HepG2 (cell line): ENCODE results near the gene DNAJA3. TPM values are rescaled to one million over a fixed set of nuclear protein-coding genes. Genes with fewer than 3 reads are reported as not detected.
A peak's percentile ranks its signal among the peaks of the same experiment; 100 is the strongest.

ENCODE experiments used
- DPF2 ChIP-seq: sonication (generic); formaldehyde crosslinking; IDR thresholded peaks from 2 replicates; pipeline ENCODE4 v1.4.0; 2020; ENCODE audit warnings: mild to moderate bottlenecking, low read depth, missing genetic modification reagents, borderline replicate concordance
- KLF16 ChIP-seq, 2 experiments: sonication (generic) in 1 of 2; formaldehyde crosslinking in 1 of 2; IDR thresholded peaks; 2 replicates each; pipeline versions ENCODE4 v1.6.1 to v1.8.0; 2016 to 2023; ENCODE audit warnings: missing genetic modification reagents in 2 of 2, missing compliant biosample characterization in 1 of 2
- MATR3 ChIP-seq: sonication (generic); formaldehyde crosslinking; IDR thresholded peaks from 2 replicates; pipeline ENCODE4 v1.4.0; 2020; ENCODE audit warnings: missing genetic modification reagents
- PCBP1 ChIP-seq: fragments of 200-400 bp; formaldehyde crosslinking; IDR thresholded peaks from 2 replicates; pipeline ENCODE4 v1.6.1; 2017; ENCODE audit warnings: mild to moderate bottlenecking, low read depth, low read length, borderline replicate concordance
- SMARCC2 ChIP-seq: fragments of 450-650 bp; IDR thresholded peaks from 2 replicates; pipeline ENCODE4 v1.6.1; 2017; ENCODE audit warnings: antibody characterized with exemption, mild to moderate bottlenecking
- YEATS2 ChIP-seq: sonication (generic); formaldehyde crosslinking; IDR thresholded peaks from 2 replicates; pipeline ENCODE4 v1.4.0; 2020; ENCODE audit warnings: missing genetic modification reagents, borderline replicate concordance
- ZBTB7B ChIP-seq: sonication (generic); formaldehyde crosslinking; IDR thresholded peaks from 2 replicates; pipeline ENCODE4 v1.4.0; 2020; ENCODE audit warnings: missing genetic modification reagents
- ZNF350 ChIP-seq: sonication (generic); formaldehyde crosslinking; IDR thresholded peaks from 2 replicates; pipeline ENCODE4 v1.4.0; 2020; ENCODE audit warnings: mild to moderate bottlenecking, low read depth, missing genetic modification reagents, borderline replicate concordance
- ZNF564 ChIP-seq: sonication (generic); formaldehyde crosslinking; IDR thresholded peaks from 2 replicates; pipeline ENCODE4 v1.8.1; 2023; ENCODE audit warnings: mild to moderate bottlenecking, missing genetic modification reagents
- ZNF589 ChIP-seq: sonication (generic); formaldehyde crosslinking; conservative IDR thresholded peaks from 2 replicates; pipeline ENCODE4 v1.8.0; 2022; ENCODE audit warnings: mild to moderate bottlenecking, moderate library complexity, missing genetic modification reagents
- ZSCAN21 ChIP-seq: sonication (generic); formaldehyde crosslinking; IDR thresholded peaks from 2 replicates; pipeline ENCODE4 v1.8.0; 2022; ENCODE audit warnings: mild to moderate bottlenecking, missing genetic modification reagents, moderate library complexity, borderline replicate concordance
- ZSCAN30 ChIP-seq: sonication (generic); formaldehyde crosslinking; IDR thresholded peaks from 2 replicates; pipeline ENCODE4 v1.5.0; 2020; ENCODE audit warnings: mild to moderate bottlenecking, missing genetic modification reagents
- ZSCAN31 ChIP-seq: sonication (generic); formaldehyde crosslinking; IDR thresholded peaks from 2 replicates; pipeline ENCODE4 v1.5.0; 2020; ENCODE audit warnings: low read depth, mild to moderate bottlenecking, missing genetic modification reagents
- polyA plus RNA-seq, 8 experiments: library from polyadenylated mRNA; depleted of rRNA in 3 of 8; stranded (reverse) in 7 of 8; unstranded in 1 of 8; fragments of >200 nt; fragmentation: Illumina TruSeq in 4 of 8; extraction: Trizol in 4 of 8; gene quantifications; 2 replicates each; pipeline versions ENCODE4 v1.2.1 to v1.2.3, GENCODE V29; 2011 to 2016; ENCODE audit warnings: low read depth in 4 of 8, missing spikeins in 1 of 8, mixed read lengths in 1 of 8; ENCODE audit not compliant: insufficient read depth in 1 of 8
- total RNA-seq, 5 experiments: library from RNA; depleted of rRNA; stranded (reverse); fragments of >200 nt; fragmentation: Illumina TruSeq; extraction: Trizol; gene quantifications; 2 replicates each; pipeline ENCODE4 v1.2.3, GENCODE V29; 2016; ENCODE audit warnings: low read depth in 1 of 5
- TF ChIP-seq, protein P1 (sequence below): sonication (generic); formaldehyde crosslinking; IDR thresholded peaks from 2 replicates; pipeline ENCODE4 v1.5.0; 2020; ENCODE audit warnings: mild to moderate bottlenecking, missing genetic modification reagents
- TF ChIP-seq, protein P2 (sequence below): IDR thresholded peaks from 2 replicates; pipeline ENCODE4 v1.6.1; 2016; ENCODE audit warnings: low read depth, missing genetic modification reagents, missing compliant biosample characterization
- TF ChIP-seq, protein P3 (sequence below): sonication (generic); formaldehyde crosslinking; IDR thresholded peaks from 2 replicates; pipeline ENCODE4 v1.4.0; 2020; ENCODE audit warnings: missing genetic modification reagents
- TF ChIP-seq, protein P4 (sequence below): sonication (generic); formaldehyde crosslinking; IDR thresholded peaks from 2 replicates; pipeline ENCODE4 v1.4.0; 2020; ENCODE audit warnings: missing genetic modification reagents, borderline replicate concordance

Gene DNAJA3
- total and polyA plus RNA-seq, 2 of the 13 experiments (the other 11 are each of a cell fraction or from before 2014, with no cell fraction given) = 77.0 to 83.3 TPM

DNA sequence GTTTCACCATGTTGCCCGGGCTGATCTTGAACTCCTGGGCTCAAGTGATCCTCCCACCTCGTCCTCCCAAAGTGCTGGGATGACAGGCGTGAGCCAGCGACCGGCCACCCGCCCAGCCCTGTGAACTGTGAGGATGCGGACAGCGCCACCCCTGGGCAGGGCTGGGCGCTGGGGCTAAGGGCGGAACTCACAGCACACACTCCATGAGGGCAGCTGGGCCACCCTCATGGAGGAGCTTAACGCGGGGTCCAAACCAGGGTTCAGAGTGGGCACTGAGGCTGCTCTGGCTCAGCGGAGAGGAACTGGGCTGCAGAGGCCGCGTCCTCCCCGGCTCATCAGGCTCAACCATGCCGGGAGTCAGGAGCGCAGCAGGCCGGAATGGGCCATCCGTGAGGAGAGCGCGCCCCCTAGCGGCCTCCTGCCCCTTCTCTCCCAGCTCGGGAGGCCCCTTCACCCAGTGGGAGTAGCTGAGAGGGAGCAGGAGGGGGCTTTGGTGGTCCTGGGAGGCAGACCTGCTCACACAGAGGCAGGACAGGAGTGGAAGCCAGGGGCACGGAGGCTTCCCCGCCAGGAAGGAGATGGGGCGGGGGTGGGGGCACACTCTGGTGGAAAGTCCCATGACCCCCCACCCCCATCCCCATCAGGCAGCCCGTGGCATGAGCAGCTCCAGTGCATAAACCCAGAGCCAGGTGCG, 23.1 kb upstream of the DNAJA3 start (continued):
- TF ChIP-seq ZNF350 (0 out of 2 replicates have a peak, but pooled peaks have one; percentile 44), ZBTB7B (CRISPR knock-in tag) (no peak), YEATS2 (peak; percentile 45; the same call in 1 of the 2 replicates), KLF16 (CRISPR knock-in tag; IDR thresholded peaks at IDR 0.05) (no peak), ZSCAN30 (CRISPR knock-in tag) (no peak), DPF2 (CRISPR knock-in tag) (no peak), MATR3 (CRISPR knock-in tag) (no peak), ZSCAN21 (CRISPR knock-in tag) (no peak), ZSCAN31 (CRISPR knock-in tag) (no peak), SMARCC2 (no peak), ZNF589 (CRISPR knock-in tag) (no peak), ZNF564 (CRISPR knock-in tag) (no peak), PCBP1 (0 out of 2 replicates have a peak, but pooled peaks have one; percentile 62)
- TF ChIP-seq, protein P1, sequence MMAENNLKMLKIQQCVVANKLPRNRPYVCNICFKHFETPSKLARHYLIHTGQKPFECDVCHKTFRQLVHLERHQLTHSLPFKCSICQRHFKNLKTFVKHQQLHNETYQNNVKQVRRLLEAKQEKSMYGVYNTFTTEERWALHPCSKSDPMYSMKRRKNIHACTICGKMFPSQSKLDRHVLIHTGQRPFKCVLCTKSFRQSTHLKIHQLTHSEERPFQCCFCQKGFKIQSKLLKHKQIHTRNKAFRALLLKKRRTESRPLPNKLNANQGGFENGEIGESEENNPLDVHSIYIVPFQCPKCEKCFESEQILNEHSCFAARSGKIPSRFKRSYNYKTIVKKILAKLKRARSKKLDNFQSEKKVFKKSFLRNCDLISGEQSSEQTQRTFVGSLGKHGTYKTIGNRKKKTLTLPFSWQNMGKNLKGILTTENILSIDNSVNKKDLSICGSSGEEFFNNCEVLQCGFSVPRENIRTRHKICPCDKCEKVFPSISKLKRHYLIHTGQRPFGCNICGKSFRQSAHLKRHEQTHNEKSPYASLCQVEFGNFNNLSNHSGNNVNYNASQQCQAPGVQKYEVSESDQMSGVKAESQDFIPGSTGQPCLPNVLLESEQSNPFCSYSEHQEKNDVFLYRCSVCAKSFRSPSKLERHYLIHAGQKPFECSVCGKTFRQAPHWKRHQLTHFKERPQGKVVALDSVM (CRISPR knock-in tag) = no peak
- TF ChIP-seq, protein P2, sequence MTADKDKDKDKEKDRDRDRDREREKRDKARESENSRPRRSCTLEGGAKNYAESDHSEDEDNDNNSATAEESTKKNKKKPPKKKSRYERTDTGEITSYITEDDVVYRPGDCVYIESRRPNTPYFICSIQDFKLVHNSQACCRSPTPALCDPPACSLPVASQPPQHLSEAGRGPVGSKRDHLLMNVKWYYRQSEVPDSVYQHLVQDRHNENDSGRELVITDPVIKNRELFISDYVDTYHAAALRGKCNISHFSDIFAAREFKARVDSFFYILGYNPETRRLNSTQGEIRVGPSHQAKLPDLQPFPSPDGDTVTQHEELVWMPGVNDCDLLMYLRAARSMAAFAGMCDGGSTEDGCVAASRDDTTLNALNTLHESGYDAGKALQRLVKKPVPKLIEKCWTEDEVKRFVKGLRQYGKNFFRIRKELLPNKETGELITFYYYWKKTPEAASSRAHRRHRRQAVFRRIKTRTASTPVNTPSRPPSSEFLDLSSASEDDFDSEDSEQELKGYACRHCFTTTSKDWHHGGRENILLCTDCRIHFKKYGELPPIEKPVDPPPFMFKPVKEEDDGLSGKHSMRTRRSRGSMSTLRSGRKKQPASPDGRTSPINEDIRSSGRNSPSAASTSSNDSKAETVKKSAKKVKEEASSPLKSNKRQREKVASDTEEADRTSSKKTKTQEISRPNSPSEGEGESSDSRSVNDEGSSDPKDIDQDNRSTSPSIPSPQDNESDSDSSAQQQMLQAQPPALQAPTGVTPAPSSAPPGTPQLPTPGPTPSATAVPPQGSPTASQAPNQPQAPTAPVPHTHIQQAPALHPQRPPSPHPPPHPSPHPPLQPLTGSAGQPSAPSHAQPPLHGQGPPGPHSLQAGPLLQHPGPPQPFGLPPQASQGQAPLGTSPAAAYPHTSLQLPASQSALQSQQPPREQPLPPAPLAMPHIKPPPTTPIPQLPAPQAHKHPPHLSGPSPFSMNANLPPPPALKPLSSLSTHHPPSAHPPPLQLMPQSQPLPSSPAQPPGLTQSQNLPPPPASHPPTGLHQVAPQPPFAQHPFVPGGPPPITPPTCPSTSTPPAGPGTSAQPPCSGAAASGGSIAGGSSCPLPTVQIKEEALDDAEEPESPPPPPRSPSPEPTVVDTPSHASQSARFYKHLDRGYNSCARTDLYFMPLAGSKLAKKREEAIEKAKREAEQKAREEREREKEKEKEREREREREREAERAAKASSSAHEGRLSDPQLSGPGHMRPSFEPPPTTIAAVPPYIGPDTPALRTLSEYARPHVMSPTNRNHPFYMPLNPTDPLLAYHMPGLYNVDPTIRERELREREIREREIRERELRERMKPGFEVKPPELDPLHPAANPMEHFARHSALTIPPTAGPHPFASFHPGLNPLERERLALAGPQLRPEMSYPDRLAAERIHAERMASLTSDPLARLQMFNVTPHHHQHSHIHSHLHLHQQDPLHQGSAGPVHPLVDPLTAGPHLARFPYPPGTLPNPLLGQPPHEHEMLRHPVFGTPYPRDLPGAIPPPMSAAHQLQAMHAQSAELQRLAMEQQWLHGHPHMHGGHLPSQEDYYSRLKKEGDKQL = no peak
- TF ChIP-seq, protein P3, sequence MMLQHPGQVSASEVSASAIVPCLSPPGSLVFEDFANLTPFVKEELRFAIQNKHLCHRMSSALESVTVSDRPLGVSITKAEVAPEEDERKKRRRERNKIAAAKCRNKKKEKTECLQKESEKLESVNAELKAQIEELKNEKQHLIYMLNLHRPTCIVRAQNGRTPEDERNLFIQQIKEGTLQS (CRISPR knock-in tag) = no peak
- TF ChIP-seq, protein P4, sequence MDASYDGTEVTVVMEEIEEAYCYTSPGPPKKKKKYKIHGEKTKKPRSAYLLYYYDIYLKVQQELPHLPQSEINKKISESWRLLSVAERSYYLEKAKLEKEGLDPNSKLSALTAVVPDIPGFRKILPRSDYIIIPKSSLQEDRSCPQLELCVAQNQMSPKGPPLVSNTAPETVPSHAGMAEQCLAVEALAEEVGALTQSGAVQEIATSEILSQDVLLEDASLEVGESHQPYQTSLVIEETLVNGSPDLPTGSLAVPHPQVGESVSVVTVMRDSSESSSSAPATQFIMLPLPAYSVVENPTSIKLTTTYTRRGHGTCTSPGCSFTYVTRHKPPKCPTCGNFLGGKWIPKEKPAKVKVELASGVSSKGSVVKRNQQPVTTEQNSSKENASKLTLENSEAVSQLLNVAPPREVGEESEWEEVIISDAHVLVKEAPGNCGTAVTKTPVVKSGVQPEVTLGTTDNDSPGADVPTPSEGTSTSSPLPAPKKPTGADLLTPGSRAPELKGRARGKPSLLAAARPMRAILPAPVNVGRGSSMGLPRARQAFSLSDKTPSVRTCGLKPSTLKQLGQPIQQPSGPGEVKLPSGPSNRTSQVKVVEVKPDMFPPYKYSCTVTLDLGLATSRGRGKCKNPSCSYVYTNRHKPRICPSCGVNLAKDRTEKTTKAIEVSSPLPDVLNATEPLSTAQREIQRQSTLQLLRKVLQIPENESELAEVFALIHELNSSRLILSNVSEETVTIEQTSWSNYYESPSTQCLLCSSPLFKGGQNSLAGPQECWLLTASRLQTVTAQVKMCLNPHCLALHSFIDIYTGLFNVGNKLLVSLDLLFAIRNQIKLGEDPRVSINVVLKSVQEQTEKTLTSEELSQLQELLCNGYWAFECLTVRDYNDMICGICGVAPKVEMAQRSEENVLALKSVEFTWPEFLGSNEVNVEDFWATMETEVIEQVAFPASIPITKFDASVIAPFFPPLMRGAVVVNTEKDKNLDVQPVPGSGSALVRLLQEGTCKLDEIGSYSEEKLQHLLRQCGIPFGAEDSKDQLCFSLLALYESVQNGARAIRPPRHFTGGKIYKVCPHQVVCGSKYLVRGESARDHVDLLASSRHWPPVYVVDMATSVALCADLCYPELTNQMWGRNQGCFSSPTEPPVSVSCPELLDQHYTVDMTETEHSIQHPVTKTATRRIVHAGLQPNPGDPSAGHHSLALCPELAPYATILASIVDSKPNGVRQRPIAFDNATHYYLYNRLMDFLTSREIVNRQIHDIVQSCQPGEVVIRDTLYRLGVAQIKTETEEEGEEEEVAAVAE = no peak
